HL-60 (cell line): ENCODE results near the gene NLRP3.
"Not testable (repeated sequence)": the region's sequence is repeated elsewhere in the genome, so short reads cannot be mapped to it uniquely, and the experiment has no call there.

Experiments used
- POLR2AphosphoS5 ChIP-seq: IDR thresholded peaks from 2 replicates; pipeline ENCODE4 v1.6.1; 2012; ENCODE audit warnings: low read depth
- SPI1 ChIP-seq: IDR thresholded peaks from 2 replicates; pipeline ENCODE4 v1.6.1; 2012; ENCODE audit warnings: low read depth, mild to moderate bottlenecking, borderline replicate concordance
- TF ChIP-seq, protein P1 (sequence below): IDR thresholded peaks from one replicate; pipeline ENCODE4 v1.5.1; 2011; ENCODE audit warnings: low read length, control low read depth, inconsistent platforms; ENCODE audit not compliant: insufficient read depth
- TF ChIP-seq, protein P2 (sequence below): IDR thresholded peaks from 2 replicates; pipeline ENCODE4 v1.6.1; 2012; ENCODE audit warnings: low read depth; ENCODE audit not compliant: insufficient replicate concordance

DNA sequence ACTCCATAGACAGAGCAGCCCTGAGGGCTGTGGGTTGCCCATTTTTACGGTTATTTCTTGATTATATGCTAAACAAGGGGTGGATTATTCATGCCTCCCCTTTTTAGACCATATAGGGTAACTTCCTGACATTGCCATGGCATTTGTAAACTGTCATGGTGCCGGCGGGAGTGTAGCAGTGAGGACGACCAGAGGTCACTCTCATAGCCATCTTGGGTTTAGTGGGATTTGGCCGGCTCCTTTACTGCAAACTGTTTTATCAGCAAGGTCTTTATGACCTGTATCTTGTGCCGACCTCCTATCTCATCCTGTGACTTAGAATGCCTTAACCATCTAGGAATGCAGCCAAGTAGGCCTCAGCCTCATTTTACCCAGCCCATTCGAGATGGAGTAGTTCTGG lies 38.3 kb upstream of the NLRP3 start:
- TF ChIP-seq, protein P1, sequence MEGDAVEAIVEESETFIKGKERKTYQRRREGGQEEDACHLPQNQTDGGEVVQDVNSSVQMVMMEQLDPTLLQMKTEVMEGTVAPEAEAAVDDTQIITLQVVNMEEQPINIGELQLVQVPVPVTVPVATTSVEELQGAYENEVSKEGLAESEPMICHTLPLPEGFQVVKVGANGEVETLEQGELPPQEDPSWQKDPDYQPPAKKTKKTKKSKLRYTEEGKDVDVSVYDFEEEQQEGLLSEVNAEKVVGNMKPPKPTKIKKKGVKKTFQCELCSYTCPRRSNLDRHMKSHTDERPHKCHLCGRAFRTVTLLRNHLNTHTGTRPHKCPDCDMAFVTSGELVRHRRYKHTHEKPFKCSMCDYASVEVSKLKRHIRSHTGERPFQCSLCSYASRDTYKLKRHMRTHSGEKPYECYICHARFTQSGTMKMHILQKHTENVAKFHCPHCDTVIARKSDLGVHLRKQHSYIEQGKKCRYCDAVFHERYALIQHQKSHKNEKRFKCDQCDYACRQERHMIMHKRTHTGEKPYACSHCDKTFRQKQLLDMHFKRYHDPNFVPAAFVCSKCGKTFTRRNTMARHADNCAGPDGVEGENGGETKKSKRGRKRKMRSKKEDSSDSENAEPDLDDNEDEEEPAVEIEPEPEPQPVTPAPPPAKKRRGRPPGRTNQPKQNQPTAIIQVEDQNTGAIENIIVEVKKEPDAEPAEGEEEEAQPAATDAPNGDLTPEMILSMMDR, result not testable (repeated sequence)
- not testable (repeated sequence) for TF ChIP-seq POLR2AphosphoS5, SPI1
- TF ChIP-seq, protein P2, sequence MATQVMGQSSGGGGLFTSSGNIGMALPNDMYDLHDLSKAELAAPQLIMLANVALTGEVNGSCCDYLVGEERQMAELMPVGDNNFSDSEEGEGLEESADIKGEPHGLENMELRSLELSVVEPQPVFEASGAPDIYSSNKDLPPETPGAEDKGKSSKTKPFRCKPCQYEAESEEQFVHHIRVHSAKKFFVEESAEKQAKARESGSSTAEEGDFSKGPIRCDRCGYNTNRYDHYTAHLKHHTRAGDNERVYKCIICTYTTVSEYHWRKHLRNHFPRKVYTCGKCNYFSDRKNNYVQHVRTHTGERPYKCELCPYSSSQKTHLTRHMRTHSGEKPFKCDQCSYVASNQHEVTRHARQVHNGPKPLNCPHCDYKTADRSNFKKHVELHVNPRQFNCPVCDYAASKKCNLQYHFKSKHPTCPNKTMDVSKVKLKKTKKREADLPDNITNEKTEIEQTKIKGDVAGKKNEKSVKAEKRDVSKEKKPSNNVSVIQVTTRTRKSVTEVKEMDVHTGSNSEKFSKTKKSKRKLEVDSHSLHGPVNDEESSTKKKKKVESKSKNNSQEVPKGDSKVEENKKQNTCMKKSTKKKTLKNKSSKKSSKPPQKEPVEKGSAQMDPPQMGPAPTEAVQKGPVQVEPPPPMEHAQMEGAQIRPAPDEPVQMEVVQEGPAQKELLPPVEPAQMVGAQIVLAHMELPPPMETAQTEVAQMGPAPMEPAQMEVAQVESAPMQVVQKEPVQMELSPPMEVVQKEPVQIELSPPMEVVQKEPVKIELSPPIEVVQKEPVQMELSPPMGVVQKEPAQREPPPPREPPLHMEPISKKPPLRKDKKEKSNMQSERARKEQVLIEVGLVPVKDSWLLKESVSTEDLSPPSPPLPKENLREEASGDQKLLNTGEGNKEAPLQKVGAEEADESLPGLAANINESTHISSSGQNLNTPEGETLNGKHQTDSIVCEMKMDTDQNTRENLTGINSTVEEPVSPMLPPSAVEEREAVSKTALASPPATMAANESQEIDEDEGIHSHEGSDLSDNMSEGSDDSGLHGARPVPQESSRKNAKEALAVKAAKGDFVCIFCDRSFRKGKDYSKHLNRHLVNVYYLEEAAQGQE, result not testable (repeated sequence)
